Hypothalamus (tissue), 51 donors: ENCODE measurements around the gene PARN.
A peak's percentile ranks its signal among the peaks of the same experiment; 100 is the strongest.
"Not testable (repeated sequence)": the region's sequence is repeated elsewhere in the genome, so short reads cannot be mapped to it uniquely, and the experiment has no call there.

Experiments
- DNase-seq, 51 donors: peaks; one replicate each; lab custom pipeline; 2025; lab: John Stamatoyannopoulos, UW

The PARN gene

DNA sequence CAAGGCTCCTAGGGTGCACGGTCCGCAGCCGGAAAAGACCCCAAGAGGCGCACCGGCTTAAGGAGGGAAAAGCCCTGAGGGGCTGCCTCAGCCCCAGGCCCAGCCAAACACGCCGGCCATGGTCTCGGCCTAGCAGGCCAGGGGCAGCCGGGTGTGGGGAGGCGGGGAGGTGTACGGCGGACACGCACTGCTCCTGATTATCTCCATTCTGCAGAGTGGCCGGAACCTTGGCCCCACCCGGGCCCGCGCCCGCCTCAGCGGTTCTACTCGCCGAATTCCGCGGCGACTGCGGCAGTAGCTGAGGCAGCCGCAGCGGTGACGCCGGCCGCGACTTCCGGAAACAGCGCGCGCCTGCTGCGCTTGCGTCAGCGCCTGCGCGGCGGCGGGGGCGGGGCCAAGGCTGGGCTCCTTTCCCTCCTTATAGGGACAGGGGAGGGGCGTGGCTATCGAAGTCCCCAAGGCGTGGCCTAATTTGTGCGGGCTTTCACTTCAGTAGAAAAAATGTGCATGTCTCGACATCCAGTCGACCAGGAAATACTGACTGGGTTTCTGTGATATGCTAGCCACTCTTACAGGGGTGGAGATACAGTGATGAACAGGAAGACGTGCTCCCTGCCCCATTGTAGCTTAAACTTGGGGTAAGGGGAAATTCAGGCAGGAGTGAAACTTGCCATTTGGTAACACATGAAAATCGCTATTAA is at the start of gene PARN:
TSS of gene PARN (minus strand) at position 342 of the 701 bp plus-strand sequence. CDS start at position 207, 135 bp downstream.
- peak; percentile 29 to 94 (median 88) for DNase-seq

DNA sequence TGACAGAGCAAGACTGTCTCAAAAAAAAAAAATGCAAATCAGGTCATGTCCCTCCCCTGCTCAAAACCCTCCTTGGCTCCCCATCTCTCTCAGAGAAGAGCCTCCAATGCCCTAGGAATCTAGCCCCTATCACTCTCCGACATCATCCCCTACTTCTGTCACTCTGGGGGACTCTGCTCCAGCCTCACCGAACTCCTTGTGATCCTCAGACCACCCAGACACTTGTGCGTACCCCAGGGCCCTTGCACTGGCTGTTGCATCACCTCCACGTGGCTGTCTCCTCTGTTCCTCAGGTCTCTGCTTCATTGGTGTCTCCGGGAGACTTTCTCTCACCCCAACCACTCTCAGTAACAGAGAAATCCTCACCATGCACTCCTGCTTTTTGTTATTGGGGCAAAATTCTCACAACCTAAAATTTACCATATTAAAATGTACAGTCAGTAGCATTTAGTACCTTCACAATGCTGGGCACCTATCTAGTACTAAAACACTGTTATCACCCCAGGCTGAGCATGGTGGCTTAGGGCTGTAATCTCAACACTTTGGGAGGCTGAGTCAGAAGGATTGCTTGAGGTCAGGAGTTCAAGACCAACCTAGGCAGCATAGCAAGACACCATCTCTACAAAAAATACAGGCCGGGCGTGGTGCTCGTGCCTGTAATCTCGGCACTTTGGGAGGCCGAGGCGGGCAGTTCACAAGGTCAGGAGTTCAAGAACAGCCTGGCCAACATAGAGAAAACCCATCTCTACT is 48.9 kb upstream of the PARN start:
- DNase-seq, result no peak

- DNase-seq, result no peak
Measured at GRCh38 chr16:14677627-14678026, 47.6 kb upstream of the PARN start.

GRCh38 chr16:14676633-14677032 is 46.6 kb upstream of the PARN start:
- DNase-seq, result no peak

DNA sequence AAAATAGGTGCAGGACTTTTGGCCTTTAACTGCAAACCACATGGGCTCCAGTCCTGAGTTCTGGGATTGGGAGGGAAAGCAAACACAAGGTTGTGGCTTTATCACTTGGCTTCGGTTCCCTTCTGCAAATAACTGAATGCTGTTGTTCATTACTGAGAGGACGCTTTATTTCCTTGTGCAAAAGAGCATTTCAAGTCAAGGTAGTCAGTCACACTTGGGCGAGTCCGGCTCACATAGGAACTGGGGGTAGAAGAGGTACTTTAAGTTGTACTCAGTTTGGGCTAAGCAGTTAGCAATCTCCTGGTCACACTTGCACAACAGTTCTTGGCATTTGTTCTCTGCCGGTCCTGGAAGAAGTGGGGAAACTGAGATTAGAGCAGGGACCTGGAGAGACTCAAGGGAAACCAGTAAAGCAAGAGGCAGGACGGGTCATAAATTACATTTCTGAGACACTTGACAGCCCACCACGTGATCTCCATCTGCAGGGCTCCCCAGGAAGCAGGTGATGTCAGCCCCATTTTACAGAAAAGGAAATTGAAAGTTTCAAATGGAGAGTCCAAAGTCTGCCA is 42.4 kb upstream of the PARN start:
- no peak for DNase-seq

DNA sequence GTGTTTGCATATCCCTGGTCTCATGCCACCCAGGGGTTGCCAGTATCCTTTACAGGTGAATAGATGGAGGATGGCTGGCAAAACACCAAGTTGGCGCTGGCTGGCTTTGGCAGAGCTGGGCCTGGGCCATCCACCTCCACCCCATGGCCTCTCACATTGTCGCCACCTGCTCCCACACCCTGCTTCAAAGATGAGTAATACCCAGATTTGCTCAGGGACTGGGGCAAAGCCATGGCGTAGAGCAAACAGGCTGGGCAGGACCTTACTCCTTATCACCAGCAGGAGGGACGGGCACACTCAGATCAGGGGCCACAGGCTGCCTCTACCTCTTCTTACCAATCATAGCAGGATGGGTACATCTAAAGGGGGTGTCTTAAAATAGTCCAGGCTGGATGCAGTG is 39.7 kb upstream of the PARN start:
- no peak for DNase-seq

DNA sequence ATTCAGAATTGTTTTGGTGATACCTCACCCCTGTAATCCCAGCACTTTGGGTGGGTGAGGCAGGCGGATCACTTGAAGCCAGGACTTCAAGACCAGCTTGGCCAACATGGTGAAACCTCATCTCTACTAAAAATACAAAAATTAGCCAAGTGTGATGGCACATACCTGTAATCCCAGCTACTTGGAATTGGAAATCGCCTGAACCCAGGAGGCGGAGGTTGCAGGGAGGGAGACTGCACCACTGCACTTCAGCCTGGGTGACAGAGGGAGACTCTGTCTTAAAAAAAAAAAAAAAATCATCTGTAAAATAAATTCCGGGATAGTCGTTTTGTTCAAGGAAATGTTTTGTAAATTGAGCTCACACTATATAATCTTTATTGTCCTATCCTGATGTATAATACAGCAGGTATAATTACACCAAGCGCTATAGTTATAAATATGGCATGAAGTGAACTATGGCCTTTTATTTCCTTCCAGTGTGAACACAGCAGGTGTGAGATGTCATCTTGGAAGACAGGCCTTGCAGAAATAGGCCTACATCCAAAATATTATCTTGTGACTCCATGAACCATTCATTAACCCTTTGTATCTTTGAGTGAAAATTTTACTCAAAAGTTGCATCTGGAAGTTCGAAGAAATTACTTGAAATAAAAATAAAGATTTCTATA is 38.6 kb upstream of the PARN start:
- DNase-seq, result no peak

DNA sequence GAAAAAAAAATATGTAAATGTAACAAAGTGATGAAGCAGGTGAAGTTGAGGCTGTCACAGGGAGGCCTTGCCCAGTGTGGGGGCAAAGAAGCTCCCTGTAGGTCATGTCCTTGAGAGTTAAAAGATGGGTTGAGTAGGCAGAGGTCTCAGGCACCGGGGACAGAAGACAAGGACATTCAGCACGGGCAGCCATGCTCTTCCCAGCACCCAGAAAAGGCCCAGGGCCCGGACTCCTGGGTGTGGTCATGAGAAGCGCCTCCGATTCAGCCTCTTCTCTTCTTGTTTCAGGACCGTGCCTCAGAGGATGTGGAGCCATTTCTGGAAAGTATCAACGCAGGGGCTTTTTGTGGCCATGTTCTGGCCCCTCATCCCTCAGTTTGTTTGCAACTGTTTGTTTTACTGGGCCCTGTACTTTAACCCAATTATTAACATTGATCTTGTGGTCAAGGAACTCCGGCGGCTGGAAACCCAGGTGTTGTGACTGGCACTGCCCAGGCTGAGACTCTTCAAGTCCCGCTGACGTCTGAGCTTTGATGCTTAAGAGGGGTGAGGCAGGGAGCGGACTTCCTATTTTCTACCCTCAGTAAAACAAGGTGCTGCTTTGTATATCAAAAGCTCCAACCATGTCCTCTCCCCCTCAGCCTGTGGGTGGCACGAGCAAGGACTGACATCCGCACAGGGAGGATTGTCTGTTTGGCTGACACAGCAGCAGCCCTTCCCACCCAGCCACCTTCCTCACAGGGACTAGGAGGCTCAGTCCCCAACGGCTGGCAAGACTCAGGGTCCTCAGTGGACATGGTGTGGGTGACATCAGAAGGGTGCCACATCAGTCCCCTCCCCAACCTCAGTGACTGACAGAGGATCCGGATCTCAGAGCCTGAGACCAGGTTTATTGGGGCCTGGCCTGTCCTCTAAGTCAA is 37.5 kb upstream of the PARN start:
- DNase-seq, result no peak

DNA sequence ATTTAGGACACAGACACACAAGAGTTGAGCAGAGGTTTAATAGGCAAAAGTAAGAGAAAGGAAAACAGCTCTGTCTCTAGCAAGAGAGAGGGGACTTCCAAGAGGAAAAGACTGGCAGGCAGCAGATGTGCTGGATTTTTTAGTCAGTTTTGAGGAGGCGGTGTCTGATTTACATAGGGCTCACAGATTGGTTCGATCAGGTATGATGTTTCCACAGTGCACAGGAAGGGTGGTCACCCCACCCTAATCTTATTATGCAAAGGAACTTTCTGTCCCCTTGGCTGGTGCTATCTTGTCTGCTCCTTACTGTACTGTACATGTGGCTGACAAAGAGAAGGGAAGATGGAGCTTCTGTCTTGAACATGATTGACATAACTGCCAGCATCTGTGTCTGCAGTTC is 28.0 kb upstream of the PARN start:
- DNase-seq, result no peak

GRCh38 chr16:14652726-14653125 is 22.7 kb upstream of the PARN start:
- DNase-seq, result no peak

GRCh38 chr16:14650629-14651028 is 20.6 kb upstream of the PARN start:
- no peak for DNase-seq

- DNase-seq, result no peak
Measured at GRCh38 chr16:14649816-14650215, 19.8 kb upstream of the PARN start.

DNA sequence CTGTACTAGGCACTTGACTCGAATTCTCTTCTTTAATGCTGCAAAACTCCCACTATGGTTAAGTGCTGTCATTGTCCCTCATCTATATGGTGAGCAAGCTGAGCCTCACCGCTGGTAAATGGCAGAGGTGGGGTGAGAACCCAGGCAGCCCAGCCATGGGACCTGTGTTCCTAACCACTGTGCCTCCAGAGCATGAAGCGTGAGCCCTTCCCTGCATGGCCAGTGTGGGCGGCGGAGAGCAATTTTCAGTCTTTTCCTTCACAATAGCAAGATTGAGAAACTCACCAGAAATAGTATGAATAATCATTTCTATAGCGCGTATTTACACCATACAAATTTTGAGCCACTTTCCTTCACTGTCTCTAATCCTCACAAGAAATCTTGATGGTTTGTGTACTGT is 11.9 kb upstream of the PARN start:
- DNase-seq, result no peak

DNA sequence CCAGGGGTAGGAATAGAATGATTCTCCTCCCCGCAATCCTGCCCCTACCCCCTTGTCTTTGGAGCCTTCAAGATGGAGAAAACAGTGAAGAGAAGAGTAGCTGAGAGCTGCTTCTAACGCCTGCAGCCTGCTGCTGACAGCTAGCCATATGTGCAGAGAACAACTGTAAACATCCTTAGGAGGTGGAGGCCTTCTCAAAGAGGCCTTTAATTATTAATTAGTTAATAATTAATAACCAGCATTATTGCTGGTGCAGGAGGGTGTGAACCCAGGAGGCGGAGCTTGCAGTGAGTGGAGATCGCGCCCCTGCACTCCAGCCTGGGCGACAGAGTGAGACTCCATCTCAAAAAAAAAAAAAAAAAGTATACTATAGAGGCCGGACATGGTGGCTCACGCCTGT is 11.1 kb upstream of the PARN start:
- DNase-seq, result no peak

DNA sequence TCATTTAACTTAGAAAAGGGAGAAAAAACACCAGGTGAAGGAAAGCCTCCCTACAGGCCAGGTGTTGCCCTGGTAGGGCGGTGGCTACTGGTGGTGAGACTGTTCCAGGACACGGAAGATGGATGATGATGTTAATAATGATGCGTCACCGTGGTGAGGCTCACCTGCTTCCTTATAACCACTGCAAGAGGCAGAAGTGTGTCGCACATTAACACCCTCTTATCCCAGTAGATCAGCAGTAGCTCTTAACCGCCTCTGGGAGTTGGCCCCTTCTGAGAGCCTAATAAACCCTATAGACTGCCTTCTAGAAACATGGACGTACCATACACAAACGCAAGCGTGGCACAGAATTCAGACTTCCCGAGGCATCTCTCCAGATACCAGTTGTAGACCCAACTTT is 10.5 kb upstream of the PARN start:
- DNase-seq, result no peak

DNA sequence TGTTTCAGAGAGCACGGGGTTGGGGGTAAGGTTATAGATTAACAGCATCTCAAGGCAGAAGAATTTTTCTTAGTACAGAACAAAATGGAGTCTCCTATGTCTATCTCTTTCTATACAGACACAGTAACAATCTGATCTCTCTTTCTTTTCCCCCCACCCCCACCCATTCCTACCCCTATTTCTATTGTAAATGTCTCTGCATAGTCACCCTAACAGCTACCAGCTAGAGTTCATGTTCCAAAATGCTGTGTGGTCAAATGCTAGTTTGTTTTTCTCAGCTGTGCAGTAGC is 6.8 kb upstream of the PARN start:
- DNase-seq, result not testable (repeated sequence)

- DNase-seq, result not testable (repeated sequence)
Measured at GRCh38 chr16:14636179-14636950, 6.3 kb upstream of the PARN start.

GRCh38 chr16:14635395-14636165 is 5.5 kb upstream of the PARN start:
- no peak for DNase-seq

DNA sequence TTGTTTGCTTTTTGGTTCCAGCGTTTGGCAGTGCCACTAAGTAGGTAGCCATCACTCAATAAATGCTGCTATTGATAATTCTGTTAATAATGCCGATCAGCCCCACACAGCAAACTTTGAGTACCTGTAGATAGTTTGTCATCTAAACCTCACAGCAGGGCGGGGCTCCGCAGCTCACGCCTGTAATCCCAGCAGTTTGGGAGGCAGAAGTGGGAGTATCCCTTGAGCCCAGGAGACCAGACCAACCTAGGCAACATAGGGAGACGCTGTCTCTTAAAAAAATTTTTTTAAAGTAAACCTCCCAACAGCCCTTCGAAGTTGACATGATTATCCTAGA is 4.3 kb upstream of the PARN start:
- no peak for DNase-seq
